Breast epithelium (tissue), 4 donors: ENCODE measurements around the gene DNAAF9. TPM values are rescaled to one million over a fixed set of nuclear protein-coding genes. Genes with fewer than 3 reads are reported as not detected.

ENCODE experiments used
- DNase-seq, 2 donors: peaks; one replicate each; pipeline ENCODE4 v3.0.0-alpha.2; 2019; ENCODE audit warnings: low spot score in 2 of 2
- H3K27ac ChIP-seq, 2 donors: fragments of 200-600 bp; sonication (generic) in 1 of 2; one replicate each; pipeline ENCODE4 v1.5.1; 2016 to 2019; ENCODE audit warnings: mild to moderate bottlenecking in 1 of 2
- H3K27me3 ChIP-seq, 2 donors: fragments of 200-600 bp; sonication (generic) in 1 of 2; one replicate each; pipeline versions ENCODE4 v1.5.1 to v1.6.0; 2017 to 2019; ENCODE audit warnings: control low read depth in 1 of 2, mild to moderate bottlenecking in 1 of 2
- H3K36me3 ChIP-seq: fragments of 200-600 bp; one replicate; pipeline ENCODE4 v1.5.1; 2019
- H3K4me1 ChIP-seq, 2 donors: fragments of 200-600 bp; sonication (generic); one replicate each; pipeline ENCODE4 v1.5.1; 2016 to 2019; ENCODE audit warnings: control low read depth in 1 of 2
- H3K4me3 ChIP-seq, 3 donors: fragments of 200-600 bp; sonication (generic); 1 replicate in 2 of 3; 2 replicates in 1 of 3; pipeline ENCODE4 v1.5.1; 2016 to 2019; ENCODE audit warnings: mild to moderate bottlenecking in 3 of 3, moderate library complexity in 2 of 3
- H3K9me3 ChIP-seq, 2 donors: fragments of 200-600 bp; sonication (generic) in 1 of 2; one replicate each; pipeline ENCODE4 v1.5.1; 2016 to 2019; ENCODE audit warnings: control low read depth in 1 of 2
- CTCF ChIP-seq, 3 donors: fragments of 450-650 bp; IDR thresholded peaks; one replicate each; pipeline ENCODE4 v1.5.1; 2016 to 2017; ENCODE audit warnings: antibody characterized with exemption in 3 of 3, mild to moderate bottlenecking in 3 of 3, moderate library complexity in 3 of 3
- POLR2A ChIP-seq: fragments of 450-650 bp; IDR thresholded peaks from one replicate; pipeline ENCODE4 v1.6.1; 2016; ENCODE audit warnings: antibody characterized with exemption, mild to moderate bottlenecking, moderate library complexity
- POLR2AphosphoS5 ChIP-seq, 3 donors: sonication (generic); formaldehyde crosslinking; IDR thresholded peaks; one replicate each; pipeline ENCODE4 v1.6.1; 2017; ENCODE audit warnings: antibody characterized with exemption in 3 of 3
- intact Hi-C: fragments of 100-400 bp; cut with DNase I; formaldehyde crosslinking; loops from one replicate; pipeline ENCODE4 v1.15.1; 2023; ENCODE audit warnings: low total_unique reads
- total RNA-seq, 3 donors: library from RNA; depleted of rRNA; stranded (reverse); fragments of >200 nt; gene quantifications; one replicate each; pipeline ENCODE4 v1.1.0, GENCODE V29; 2016

Gene DNAAF9
- total RNA-seq, 3 donors from 2014 or later, result 15.7 to 35.8 (median 22.8) TPM

- Histone ChIP-seq H3K36me3 (no peaks in the 10 kb centered on the region), H3K4me3 (no peak overlapping the region), H3K9me3 (peaks cover 0 to 1% of the 10 kb centered on the region in 2 donors), H3K4me1 (no peaks in the 10 kb centered on the region), H3K27me3 (no peaks in the 10 kb centered on the region), H3K27ac (no peak overlapping the region)
- TF ChIP-seq CTCF (IDR thresholded peaks at IDR 0.05), result no peak
- no peak for TF ChIP-seq POLR2AphosphoS5 (IDR thresholded peaks at IDR 0.05)
- intact Hi-C loops, result no loop called here
- no peak for DNase-seq
Measured at GRCh38 chr20:3380228-3381070, 27.0 kb downstream of the DNAAF9 start.

GRCh38 chr20:3378138-3378537, 29.3 kb downstream of the DNAAF9 start:
- Histone ChIP-seq H3K4me3 (no peak overlapping the region), H3K27ac (no peak overlapping the region), H3K27me3 (no peaks in the 10 kb centered on the region), H3K9me3 (no peaks in the 10 kb centered on the region), H3K4me1 (no peaks in the 10 kb centered on the region), H3K36me3 (peaks cover 4% of the 10 kb centered on the region)
- no peak for TF ChIP-seq POLR2A
- TF ChIP-seq CTCF (IDR thresholded peaks at IDR 0.05), result no peak
- TF ChIP-seq POLR2AphosphoS5 (IDR thresholded peaks at IDR 0.05), result no peak
- DNase-seq, result no peak
- intact Hi-C loops, result no loop called here

GRCh38 chr20:3377644-3378043, 29.8 kb downstream of the DNAAF9 start:
- no peaks in the 10 kb centered on the region for H3K9me3 ChIP-seq
- no peaks in the 10 kb centered on the region for H3K4me1 ChIP-seq
- peaks cover 4% of the 10 kb centered on the region for H3K36me3 ChIP-seq
- no peak overlapping the region for H3K27ac ChIP-seq
- H3K27me3 ChIP-seq, result no peaks in the 10 kb centered on the region
- intact Hi-C loops, result no loop called here
- no peak overlapping the region for H3K4me3 ChIP-seq
- TF ChIP-seq CTCF (IDR thresholded peaks at IDR 0.05), result no peak
- no peak for TF ChIP-seq POLR2AphosphoS5 (IDR thresholded peaks at IDR 0.05)
- no peak for TF ChIP-seq POLR2A
- DNase-seq, result no peak

GRCh38 chr20:3374296-3374695, 33.2 kb downstream of the DNAAF9 start:
- H3K36me3 ChIP-seq, result peaks cover 4% of the 10 kb centered on the region

More at GRCh38 chr20:3374296-3374695, 33.2 kb downstream of the DNAAF9 start:
- Histone ChIP-seq H3K4me3 (no peak overlapping the region), H3K27me3 (no peaks in the 10 kb centered on the region), H3K9me3 (no peaks in the 10 kb centered on the region), H3K27ac (no peak overlapping the region), H3K4me1 (no peaks in the 10 kb centered on the region)
- no peak for DNase-seq
- intact Hi-C loops, result no loop called here
- TF ChIP-seq POLR2A, result no peak
- TF ChIP-seq POLR2AphosphoS5 (IDR thresholded peaks at IDR 0.05), result no peak
- no peak for TF ChIP-seq CTCF (IDR thresholded peaks at IDR 0.05)
